Heart left ventricle (tissue), 13 donors: ENCODE data around the gene BCR.

ENCODE experiments used
- POLR2A ChIP-seq, 2 donors: fragments of 450-650 bp; IDR thresholded peaks; one replicate each; pipeline ENCODE4 v1.6.1; 2017; ENCODE audit warnings: antibody characterized with exemption in 2 of 2, mild to moderate bottlenecking in 2 of 2, moderate library complexity in 2 of 2
- TF ChIP-seq, protein P1 (sequence below), 12 donors: fragments of 200-600 bp; sonication (generic) in 4 of 12; IDR thresholded peaks; one replicate each; pipeline versions ENCODE4 v1.5.0 to v1.8.0; 2018 to 2022; ENCODE audit warnings: antibody characterized with exemption in 12 of 12, mild to moderate bottlenecking in 5 of 12
- donor health status: ischemic (EF 13 %, LVEDD 7.1; RV severe dilation, severe dysfunction).
- donor health status: DM: no; HTN: yes; CAD: no.
- donor health status: DM: no; HTN: no; CAD: no.
- donor health status: ischemic (EF 25% LVEDD 6.9; RV normal size, moderate dysfunction).
- donor health status: ischemic (EF 25% LVEDD 5.7; RV mildly dilated, moderate dysfunction).
- donor health status: ischemic (EF 35%, LVEDD 5.7; RV mildly dilated, moderate dysfunction).
- donor health status: nonischemic (EF 11% LVEDD 7.7; RV severe dilation, severe dysfunction).
- donor health status: DM: yes; HTN: yes; CAD: no.
- donor health status: PGD.
- donor health status: ischemic (EF 29% LVEDD 5.4; RV normal size, mild dysfunction).
- donor health status: nonischemic (EF 23%, LVEDD 6.1; RV moderate dilation, normal function).

- TF ChIP-seq, protein P1, sequence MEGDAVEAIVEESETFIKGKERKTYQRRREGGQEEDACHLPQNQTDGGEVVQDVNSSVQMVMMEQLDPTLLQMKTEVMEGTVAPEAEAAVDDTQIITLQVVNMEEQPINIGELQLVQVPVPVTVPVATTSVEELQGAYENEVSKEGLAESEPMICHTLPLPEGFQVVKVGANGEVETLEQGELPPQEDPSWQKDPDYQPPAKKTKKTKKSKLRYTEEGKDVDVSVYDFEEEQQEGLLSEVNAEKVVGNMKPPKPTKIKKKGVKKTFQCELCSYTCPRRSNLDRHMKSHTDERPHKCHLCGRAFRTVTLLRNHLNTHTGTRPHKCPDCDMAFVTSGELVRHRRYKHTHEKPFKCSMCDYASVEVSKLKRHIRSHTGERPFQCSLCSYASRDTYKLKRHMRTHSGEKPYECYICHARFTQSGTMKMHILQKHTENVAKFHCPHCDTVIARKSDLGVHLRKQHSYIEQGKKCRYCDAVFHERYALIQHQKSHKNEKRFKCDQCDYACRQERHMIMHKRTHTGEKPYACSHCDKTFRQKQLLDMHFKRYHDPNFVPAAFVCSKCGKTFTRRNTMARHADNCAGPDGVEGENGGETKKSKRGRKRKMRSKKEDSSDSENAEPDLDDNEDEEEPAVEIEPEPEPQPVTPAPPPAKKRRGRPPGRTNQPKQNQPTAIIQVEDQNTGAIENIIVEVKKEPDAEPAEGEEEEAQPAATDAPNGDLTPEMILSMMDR (IDR thresholded peaks at IDR 0.05) = no peak
- TF ChIP-seq POLR2A (IDR thresholded peaks at IDR 0.05) = no peak
These were observed 86.5 kb downstream of the BCR start for GRCh38 chr22:23266780-23267179.
